GM18517 (cell line): ENCODE data around the gene AGBL4.

Experiments used
- ATAC-seq: cut with Tn5 transposase; IDR thresholded peaks from one replicate; pipeline ENCODE4 v1.9.1; 2021; ENCODE audit warnings: mild to moderate bottlenecking, moderate library complexity; ENCODE audit not compliant: unreplicated experiment

The AGBL4 gene

DNA sequence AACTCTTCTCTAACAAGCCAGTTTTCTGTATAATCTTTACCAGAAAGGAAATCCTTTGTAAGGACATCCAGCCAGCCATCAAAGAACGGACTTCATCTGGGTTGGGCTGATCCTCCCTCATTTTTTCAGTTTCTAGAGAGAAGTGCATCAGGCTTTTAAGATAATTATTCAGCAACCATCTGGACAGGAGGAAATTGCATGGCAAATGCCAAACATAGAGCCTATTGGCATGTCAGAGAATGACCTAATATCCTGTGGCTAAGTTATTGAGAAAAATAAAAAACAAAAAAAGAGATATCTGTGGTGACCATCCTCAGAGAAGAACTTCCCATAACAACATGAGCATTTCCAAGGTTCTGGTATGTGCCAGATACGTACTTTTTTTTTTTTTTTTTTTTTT is 1172.1 kb downstream of the AGBL4 start:
- no peak for ATAC-seq

DNA sequence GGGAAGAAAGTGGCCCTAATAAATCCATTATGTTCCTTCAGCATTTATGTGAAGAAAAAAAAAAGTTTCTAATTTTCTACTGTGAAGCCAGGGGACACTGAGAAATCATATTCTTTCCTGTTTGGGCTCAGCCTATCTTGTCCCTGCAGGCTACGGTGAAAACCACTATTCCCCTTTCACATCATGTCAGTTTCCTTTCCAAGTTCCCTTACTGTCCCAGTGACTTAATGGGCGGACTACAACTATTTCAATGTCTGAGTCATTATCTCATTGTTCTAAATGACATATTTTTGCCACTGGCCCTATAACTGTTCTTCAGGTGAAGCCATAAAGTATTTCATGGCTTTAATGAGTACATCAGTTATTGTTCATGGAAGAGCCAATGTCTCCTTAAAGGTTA is 1175.7 kb downstream of the AGBL4 start:
- ATAC-seq = no peak

DNA sequence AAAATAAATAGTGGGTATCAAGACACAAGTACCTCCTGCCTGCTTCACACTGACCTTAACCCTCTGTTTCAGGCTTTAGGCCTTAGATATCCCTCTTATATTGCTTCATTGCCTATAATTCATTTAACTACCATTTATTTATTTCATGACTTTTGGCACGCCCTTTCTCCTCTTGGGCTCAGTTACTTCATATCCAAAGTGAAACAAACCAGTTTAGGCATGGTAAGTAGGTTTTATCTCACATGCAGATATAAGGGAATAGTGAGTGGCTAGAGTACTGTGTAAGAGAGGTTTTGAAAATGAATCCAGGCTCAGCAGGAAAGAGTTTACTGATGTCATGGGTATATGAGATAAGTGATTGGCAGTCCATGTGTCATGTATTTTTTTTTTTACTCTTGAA is 1177.3 kb downstream of the AGBL4 start:
- ATAC-seq = no peak

DNA sequence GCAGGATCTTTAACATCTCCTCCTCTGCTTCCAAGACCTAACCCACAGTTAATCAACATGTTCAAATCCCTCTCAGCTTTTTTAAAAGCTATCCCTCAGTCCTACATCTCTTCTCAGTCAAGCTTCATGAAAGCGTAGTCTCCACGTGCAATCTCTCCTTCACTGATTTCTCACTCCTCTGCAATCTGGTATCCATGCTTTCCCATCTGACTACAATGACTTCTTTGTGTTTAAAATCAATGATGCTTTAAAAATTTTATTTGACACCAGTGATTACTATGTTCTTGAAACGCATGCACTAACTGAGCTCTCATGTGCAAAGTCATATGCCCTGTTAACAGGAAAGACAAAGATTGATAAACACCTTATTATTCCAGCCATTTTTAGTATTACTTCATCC is 1179.6 kb downstream of the AGBL4 start:
- no peak for ATAC-seq

- no peak for ATAC-seq
Measured at GRCh38 chr1:48841966-48842365, 1181.8 kb downstream of the AGBL4 start.

GRCh38 chr1:48841461-48841860 is 1182.3 kb downstream of the AGBL4 start:
- ATAC-seq = no peak

DNA sequence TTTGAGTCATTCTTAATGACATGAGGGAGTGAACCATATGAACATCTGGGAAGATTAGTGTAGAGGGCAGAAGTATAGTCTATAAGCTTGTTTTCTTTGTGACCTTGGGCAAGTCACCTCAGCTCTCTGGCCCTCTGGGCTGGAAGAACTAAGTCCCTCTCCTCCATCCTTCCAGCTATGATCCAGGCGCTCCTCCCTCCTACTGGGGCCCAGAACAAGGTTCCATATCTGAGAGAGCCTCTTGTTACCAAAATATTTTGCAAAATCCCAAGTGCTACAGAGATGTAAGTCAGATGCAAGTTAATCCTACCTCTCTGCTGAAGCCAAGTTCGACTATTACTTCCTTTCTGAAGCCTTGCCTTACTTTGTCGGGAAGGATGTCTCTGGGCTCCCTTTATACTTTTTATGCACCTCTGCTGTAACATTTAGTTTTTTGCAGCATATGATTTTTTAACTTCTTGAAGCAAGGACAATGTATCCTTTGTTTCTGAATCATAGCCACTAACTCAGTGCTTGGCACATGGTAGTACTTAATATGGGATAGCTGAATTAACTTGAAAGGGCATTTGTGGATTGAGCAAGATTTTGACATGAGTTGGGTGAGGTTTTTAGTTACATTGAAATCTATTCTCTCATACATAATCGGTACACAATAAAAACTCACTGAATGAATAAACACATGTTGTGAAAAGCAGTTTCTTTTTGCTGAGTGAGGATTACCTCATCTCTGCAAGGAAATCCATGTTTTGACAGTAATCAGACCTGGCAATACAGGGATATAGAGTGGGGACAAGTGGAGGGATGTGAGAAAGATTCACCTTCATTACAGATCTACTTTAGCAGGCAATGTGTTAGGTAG is 1192.4 kb downstream of the AGBL4 start:
- ATAC-seq = no peak

- no peak for ATAC-seq
Measured at GRCh38 chr1:48830715-48831114, 1193.0 kb downstream of the AGBL4 start.

GRCh38 chr1:48829446-48829845 is 1194.3 kb downstream of the AGBL4 start:
- no peak for ATAC-seq

DNA sequence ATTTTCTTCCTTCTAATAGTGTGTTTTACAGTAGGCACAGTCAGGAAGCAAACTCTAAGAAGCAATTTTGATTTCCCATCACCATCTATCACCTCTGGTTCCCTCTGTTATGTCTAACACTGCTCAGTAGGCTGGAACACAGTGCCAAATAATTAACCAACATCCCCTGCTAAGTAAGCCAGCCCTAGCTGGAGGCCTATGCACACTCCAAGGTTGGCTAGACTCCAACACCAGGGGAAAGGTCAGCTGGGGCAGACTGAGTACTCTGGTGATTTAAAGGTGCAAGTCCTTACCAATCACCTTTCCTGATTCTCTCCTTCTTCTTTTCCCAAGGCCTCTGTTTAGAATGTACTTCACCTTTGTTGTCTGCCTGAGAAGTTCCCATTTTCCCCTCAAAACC is 1200.6 kb downstream of the AGBL4 start:
- ATAC-seq = no peak

GRCh38 chr1:48820491-48820890 is 1203.3 kb downstream of the AGBL4 start:
- no peak for ATAC-seq

DNA sequence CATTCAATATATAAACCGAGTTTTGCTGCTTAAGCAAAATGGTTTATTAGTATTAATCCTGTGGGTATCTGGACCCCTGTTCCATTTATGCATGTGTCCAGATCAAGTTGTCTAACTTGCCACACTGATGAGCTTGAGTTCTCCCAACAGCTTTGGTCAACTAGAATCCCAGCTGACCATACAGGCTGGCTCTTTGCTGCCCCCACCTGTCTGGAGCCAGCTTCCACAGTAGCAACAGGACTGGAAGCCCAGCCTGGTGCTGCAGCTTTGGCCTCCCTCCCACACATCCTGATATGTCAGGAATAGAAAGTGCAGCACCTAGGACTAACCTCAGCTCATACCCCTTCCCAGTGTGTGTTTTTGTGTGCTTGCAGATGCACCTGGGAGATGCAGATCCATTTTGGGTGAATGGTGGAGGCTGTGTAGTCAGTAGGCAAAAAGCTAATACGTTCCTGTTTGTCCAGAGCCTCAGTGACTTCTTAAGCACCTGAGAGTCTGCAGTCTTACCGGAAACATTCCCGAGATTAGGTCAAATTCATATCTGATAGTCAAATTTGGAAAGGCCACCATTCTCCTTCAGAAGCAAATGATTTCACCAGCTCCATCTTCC is 1206.1 kb downstream of the AGBL4 start:
- peak; percentile 65 for ATAC-seq

DNA sequence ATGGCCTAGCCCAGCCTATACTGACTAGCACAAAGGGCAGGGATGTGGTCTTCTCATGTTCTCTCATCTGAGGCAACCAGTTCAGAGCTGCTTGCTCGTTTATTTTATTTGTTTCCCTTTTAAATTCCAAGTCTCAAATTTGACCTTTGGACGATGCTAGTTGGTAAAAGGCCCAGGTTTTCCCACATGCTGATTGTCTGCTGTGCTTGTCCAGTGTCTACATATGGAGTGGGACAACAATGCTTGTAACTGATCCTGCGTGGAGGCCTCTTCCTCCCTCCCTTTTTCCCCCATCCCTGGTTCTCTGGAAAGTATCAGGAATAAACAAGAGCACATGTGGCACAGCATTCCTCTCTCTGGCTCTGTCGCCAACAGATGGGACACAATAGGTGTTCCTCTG is 1213.0 kb downstream of the AGBL4 start:
- no peak for ATAC-seq

DNA sequence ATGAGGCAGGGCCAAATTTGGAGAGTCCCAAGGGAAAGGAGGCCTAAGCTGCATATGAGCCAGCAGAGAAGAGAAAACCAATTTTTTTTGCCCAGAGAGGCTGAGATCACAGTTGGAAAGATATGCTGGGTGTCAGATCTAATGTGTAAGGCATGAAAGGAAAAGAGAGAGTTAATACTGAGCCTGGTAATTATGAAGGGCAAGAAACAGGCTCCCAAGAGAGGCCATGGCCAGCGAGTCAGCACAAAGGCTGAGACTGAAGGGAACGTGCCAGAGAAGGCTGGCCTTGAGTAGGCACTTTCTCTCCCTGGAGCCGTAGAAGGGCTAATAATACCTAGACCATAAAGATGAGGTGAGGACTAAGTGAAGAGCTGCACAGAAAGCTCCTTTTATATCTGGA is 1215.3 kb downstream of the AGBL4 start:
- ATAC-seq = no peak

GRCh38 chr1:48807554-48808260 is 1216.0 kb downstream of the AGBL4 start:
- ATAC-seq = no peak

GRCh38 chr1:48803474-48803873 is 1220.3 kb downstream of the AGBL4 start:
- ATAC-seq = no peak

GRCh38 chr1:48794816-48795215 is 1228.9 kb downstream of the AGBL4 start:
- ATAC-seq = no peak

DNA sequence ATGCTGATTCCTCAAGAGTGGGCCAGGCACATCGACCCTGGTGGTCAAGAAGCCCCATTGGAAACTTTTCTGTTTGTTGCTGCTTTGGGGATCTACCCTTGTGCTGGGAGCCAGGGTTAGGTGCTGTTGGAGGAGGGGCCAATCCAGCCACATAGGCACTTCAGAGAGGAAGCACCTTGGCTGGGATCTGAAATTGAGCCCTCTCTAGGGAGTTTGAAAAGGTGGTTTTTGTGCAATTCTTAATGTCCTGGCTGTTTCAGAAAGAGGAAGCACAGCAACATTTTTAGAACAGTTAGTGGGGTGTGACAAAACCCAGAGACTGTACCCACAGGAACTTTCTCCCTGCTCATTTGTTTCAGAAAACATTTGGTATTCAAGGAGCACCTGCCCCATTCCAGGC is 1229.9 kb downstream of the AGBL4 start:
- peak; percentile 84 for ATAC-seq

GRCh38 chr1:48792961-48793360 is 1230.8 kb downstream of the AGBL4 start:
- ATAC-seq = no peak

GRCh38 chr1:48790397-48790796 is 1233.4 kb downstream of the AGBL4 start:
- no peak for ATAC-seq

DNA sequence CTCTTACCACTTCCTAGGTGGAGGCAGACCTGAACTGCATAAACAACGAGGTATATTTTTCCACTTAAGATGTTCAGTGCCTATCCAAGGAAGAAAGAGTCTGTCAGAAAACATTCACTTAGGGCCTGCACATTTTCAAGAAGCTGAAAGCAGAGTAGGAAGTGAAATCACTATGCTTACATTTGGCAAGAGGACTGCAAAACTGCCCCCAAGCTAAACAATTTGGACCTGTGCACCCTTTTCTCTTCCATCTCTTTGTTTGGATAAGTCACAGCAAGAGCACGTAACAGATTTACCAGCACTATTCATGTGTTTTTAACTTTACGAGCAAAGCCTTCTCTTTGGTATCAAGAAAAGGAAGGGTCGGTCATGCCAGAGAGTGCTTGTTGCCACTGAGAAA is 1233.9 kb downstream of the AGBL4 start:
- ATAC-seq = no peak

- ATAC-seq = no peak
Measured at GRCh38 chr1:48785869-48786268, 1237.9 kb downstream of the AGBL4 start.
